NT2/D1 (cell line): ENCODE measurements around the gene FGFR3.
A peak's percentile ranks its signal among the peaks of the same experiment; 100 is the strongest.

Source experiments
- DNase-seq: peaks from one replicate; pipeline ENCODE4 v3.0.0-alpha.2; 2011; ENCODE audit warnings: low read depth, low spot score
- H3K27me3 ChIP-seq: 2 replicates; pipeline ENCODE4 v1.6.0; 2011; ENCODE audit warnings: mild to moderate bottlenecking; ENCODE audit not compliant: insufficient read length, insufficient read depth
- H3K36me3 ChIP-seq: 2 replicates; pipeline ENCODE4 v1.6.1; 2011; ENCODE audit warnings: mild to moderate bottlenecking, low read length, mixed read lengths; ENCODE audit not compliant: insufficient read depth, insufficient read length
- H3K4me1 ChIP-seq: 2 replicates; pipeline ENCODE4 v1.5.1; 2011; ENCODE audit not compliant: insufficient read depth, insufficient read length
- H3K4me3 ChIP-seq: 2 replicates; pipeline ENCODE4 v1.5.1; 2011; ENCODE audit warnings: low read depth; ENCODE audit not compliant: insufficient read length
- H3K9ac ChIP-seq: 2 replicates; pipeline ENCODE4 v1.6.0; 2011; ENCODE audit warnings: low read depth; ENCODE audit not compliant: insufficient read length
- H3K9me3 ChIP-seq: 2 replicates; pipeline ENCODE4 v1.5.1; 2011; ENCODE audit warnings: mild to moderate bottlenecking, low read length; ENCODE audit not compliant: insufficient read depth
- SUZ12 ChIP-seq: IDR thresholded peaks from 2 replicates; pipeline ENCODE4 v1.6.1; 2011; ENCODE audit not compliant: insufficient read length, insufficient read depth; ENCODE audit errors: extremely low read depth
- YY1 ChIP-seq: IDR thresholded peaks from 2 replicates; pipeline ENCODE4 v1.6.1; 2011; ENCODE audit not compliant: insufficient read length, insufficient read depth
- ZNF274 ChIP-seq: IDR thresholded peaks from 2 replicates; pipeline ENCODE4 v1.6.1; 2011; ENCODE audit warnings: mild to moderate bottlenecking, low read depth, low read length

FGFR3 gene

DNA sequence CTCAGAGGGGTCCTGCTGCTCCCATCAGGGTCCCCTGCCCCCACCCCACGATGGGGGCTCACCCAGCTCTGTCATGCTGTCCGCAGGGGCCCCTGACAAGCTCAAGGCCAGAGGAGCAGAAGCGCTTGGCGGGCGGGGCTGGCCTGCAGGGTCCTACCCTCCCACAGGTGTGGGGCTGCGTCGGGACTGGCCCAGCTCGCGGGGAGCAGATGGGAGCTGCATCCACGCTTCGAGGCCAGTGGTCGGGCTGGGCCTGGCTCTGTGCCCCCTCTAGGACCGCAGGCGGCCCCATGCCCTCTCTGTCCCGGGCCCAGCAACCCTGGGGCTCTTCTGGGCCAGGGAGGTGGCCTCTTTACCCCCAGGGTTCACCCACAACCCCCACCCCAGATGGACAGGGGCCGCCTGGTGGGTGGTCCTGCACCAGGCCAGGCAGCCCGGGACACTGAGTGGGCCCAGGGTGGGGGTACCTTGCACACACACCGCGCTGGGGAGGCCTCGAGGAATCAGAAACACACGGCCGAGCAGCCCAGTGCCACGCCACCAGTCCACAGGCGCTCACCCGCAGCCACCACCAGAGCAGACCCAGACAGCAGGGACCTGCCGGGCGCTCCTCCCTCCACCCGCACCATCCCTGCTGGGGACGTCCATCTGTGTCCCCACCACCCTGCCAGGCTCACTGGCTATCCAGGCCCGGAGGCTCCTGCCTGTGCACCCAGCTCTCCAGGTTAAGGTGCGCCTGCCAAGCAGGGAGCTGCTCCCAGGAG lies 41.8 kb upstream of the FGFR3 start:
- no peaks in the 10 kb centered on the region for H3K27me3 ChIP-seq
- peak overlapping the region; percentile 44 for H3K9ac ChIP-seq
- no peak overlapping the region for H3K4me3 ChIP-seq
- no peaks in the 10 kb centered on the region for H3K36me3 ChIP-seq
- peaks cover 55% of the 10 kb centered on the region for H3K4me1 ChIP-seq
- DNase-seq = no peak
- TF ChIP-seq SUZ12 (no peak), ZNF274 (no peak), YY1 (no peak)
- H3K9me3 ChIP-seq = no peaks in the 10 kb centered on the region

- H3K4me1 ChIP-seq = peaks cover 52% of the 10 kb centered on the region
- no peaks in the 10 kb centered on the region for H3K27me3 ChIP-seq
- H3K9ac ChIP-seq = peak overlapping the region; percentile 70
- TF ChIP-seq ZNF274 = no peak
- H3K36me3 ChIP-seq = no peaks in the 10 kb centered on the region
- no peak for DNase-seq
- no peak overlapping the region for H3K4me3 ChIP-seq
- no peaks in the 10 kb centered on the region for H3K9me3 ChIP-seq
Observed at GRCh38 chr4:1751919-1752283, 41.2 kb upstream of the FGFR3 start.

GRCh38 chr4:1752284-1753041 lies 40.6 kb upstream of the FGFR3 start:
- Histone ChIP-seq H3K4me3 (no peak overlapping the region), H3K9me3 (no peaks in the 10 kb centered on the region), H3K4me1 (peaks cover 55% of the 10 kb centered on the region), H3K36me3 (no peaks in the 10 kb centered on the region), H3K9ac (peak overlapping the region; percentile 70), H3K27me3 (no peaks in the 10 kb centered on the region)
- DNase-seq = no peak
- TF ChIP-seq SUZ12 = no peak
- TF ChIP-seq ZNF274 = no peak
- no peak for TF ChIP-seq YY1

DNA sequence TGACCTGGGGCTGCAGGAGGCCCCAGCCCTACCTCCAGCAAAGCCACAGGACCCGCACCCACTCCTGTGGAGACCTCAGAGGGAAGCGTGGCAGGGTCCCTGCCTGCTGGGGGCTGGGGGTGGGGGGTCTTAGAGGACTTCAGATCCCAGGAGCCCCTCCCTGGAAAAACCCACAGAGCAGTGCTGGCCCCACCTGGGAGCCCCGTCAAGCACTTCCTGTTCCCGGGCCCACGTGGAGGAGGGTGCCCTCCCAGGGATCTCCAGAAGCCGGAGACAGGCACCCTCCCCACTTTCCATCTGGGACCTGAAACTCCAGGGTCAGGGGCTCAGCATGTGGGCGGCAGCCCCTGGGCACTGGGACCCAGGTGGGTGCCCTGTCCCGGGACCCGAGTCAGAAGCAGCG lies 39.8 kb upstream of the FGFR3 start:
- H3K4me1 ChIP-seq = peaks cover 52% of the 10 kb centered on the region
- no peak for TF ChIP-seq SUZ12
- no peaks in the 10 kb centered on the region for H3K36me3 ChIP-seq
- H3K4me3 ChIP-seq = no peak overlapping the region
- no peak for DNase-seq
- no peak overlapping the region for H3K9ac ChIP-seq
- no peaks in the 10 kb centered on the region for H3K9me3 ChIP-seq
- no peaks in the 10 kb centered on the region for H3K27me3 ChIP-seq

- no peak for DNase-seq
- no peaks in the 10 kb centered on the region for H3K27me3 ChIP-seq
- no peak overlapping the region for H3K9ac ChIP-seq
- no peak overlapping the region for H3K4me3 ChIP-seq
- no peaks in the 10 kb centered on the region for H3K9me3 ChIP-seq
- no peaks in the 10 kb centered on the region for H3K36me3 ChIP-seq
- peaks cover 54% of the 10 kb centered on the region for H3K4me1 ChIP-seq
- TF ChIP-seq SUZ12 (no peak), YY1 (no peak), ZNF274 (no peak)
Observed at GRCh38 chr4:1753697-1754311, 39.3 kb upstream of the FGFR3 start.

GRCh38 chr4:1754336-1754735 lies 38.8 kb upstream of the FGFR3 start:
- TF ChIP-seq ZNF274 = no peak
- TF ChIP-seq SUZ12 = no peak
- no peak for TF ChIP-seq YY1
- no peaks in the 10 kb centered on the region for H3K36me3 ChIP-seq
- H3K9me3 ChIP-seq = no peaks in the 10 kb centered on the region
- H3K27me3 ChIP-seq = no peaks in the 10 kb centered on the region
- peak overlapping the region; percentile 61 for H3K9ac ChIP-seq
- H3K4me3 ChIP-seq = no peak overlapping the region
- no peak for DNase-seq
- H3K4me1 ChIP-seq = peaks cover 55% of the 10 kb centered on the region

GRCh38 chr4:1755297-1755696 lies 37.8 kb upstream of the FGFR3 start:
- Histone ChIP-seq H3K4me3 (no peak overlapping the region), H3K9me3 (no peaks in the 10 kb centered on the region), H3K9ac (no peak overlapping the region), H3K27me3 (no peaks in the 10 kb centered on the region), H3K4me1 (peaks cover 57% of the 10 kb centered on the region), H3K36me3 (no peaks in the 10 kb centered on the region)
- no peak for DNase-seq
- TF ChIP-seq SUZ12 = no peak
- TF ChIP-seq ZNF274 = no peak
- TF ChIP-seq YY1 = no peak
